SK-N-SH treated with all-trans-retinoic acid at 6 μM for 48 hours (cell line): ENCODE measurements around the gene DRC7.

Experiments used
- CREB5 ChIP-seq: fragments of 250-450 bp; sonication (Bioruptor Pico); IDR thresholded peaks from 2 replicates; pipeline ENCODE4 v1.5.1; 2020; ENCODE audit warnings: low read depth, mild to moderate bottlenecking, moderate library complexity
- CSRNP3 ChIP-seq: fragments of 250-450 bp; sonication (Bioruptor Pico); IDR thresholded peaks from 2 replicates; pipeline ENCODE4 v1.5.1; 2021; ENCODE audit warnings: mild to moderate bottlenecking, moderate library complexity
- GLIS3 ChIP-seq: fragments of 250-450 bp; sonication (Bioruptor Pico); IDR thresholded peaks from 2 replicates; pipeline ENCODE4 v1.5.0; 2020; ENCODE audit warnings: mild to moderate bottlenecking, moderate library complexity
- ISL1 ChIP-seq: fragments of 250-450 bp; sonication (Bioruptor Pico); IDR thresholded peaks from 2 replicates; pipeline ENCODE4 v2.1.2; 2022; ENCODE audit warnings: mild to moderate bottlenecking, moderate library complexity
- POU6F1 ChIP-seq: fragments of 250-450 bp; sonication (Bioruptor Pico); IDR thresholded peaks from 2 replicates; pipeline ENCODE4 v1.8.0; 2021; ENCODE audit warnings: low read depth, mild to moderate bottlenecking, moderate library complexity, borderline replicate concordance
- PPARA ChIP-seq: fragments of 250-450 bp; sonication (Bioruptor Pico); IDR thresholded peaks from 2 replicates; pipeline ENCODE4 v1.5.0; 2020; ENCODE audit warnings: mild to moderate bottlenecking, borderline replicate concordance
- RARB ChIP-seq: fragments of 250-450 bp; sonication (Bioruptor Pico); IDR thresholded peaks from 2 replicates; pipeline ENCODE4 v1.8.0; 2021; ENCODE audit warnings: mild to moderate bottlenecking, moderate library complexity
- TCF4 ChIP-seq: fragments of 250-450 bp; sonication (Bioruptor Pico); IDR thresholded peaks from 2 replicates; pipeline ENCODE4 v1.8.0; 2021; ENCODE audit warnings: mild to moderate bottlenecking, moderate library complexity, borderline replicate concordance
- ZFP3 ChIP-seq: fragments of 250-450 bp; sonication (Bioruptor Pico); IDR thresholded peaks from 2 replicates; pipeline ENCODE4 v1.5.0; 2020; ENCODE audit warnings: mild to moderate bottlenecking, moderate library complexity
- ZFP30 ChIP-seq: fragments of 450-650 bp; formaldehyde crosslinking; IDR thresholded peaks from 2 replicates; pipeline ENCODE4 v1.5.0; 2022; ENCODE audit warnings: mild to moderate bottlenecking, moderate library complexity
- ZNF565 ChIP-seq: fragments of 450-650 bp; formaldehyde crosslinking; conservative IDR thresholded peaks from 2 replicates; pipeline ENCODE4 v1.5.0; 2020; ENCODE audit warnings: low read depth, mild to moderate bottlenecking, moderate library complexity
- ZNF8 ChIP-seq: fragments of 450-650 bp; formaldehyde crosslinking; IDR thresholded peaks from 2 replicates; pipeline ENCODE4 v1.5.0; 2020; ENCODE audit warnings: mild to moderate bottlenecking, moderate library complexity
- TF ChIP-seq, protein P1 (sequence below): fragments of 250-450 bp; sonication (Bioruptor Pico); IDR thresholded peaks from 2 replicates; pipeline ENCODE4 v1.5.0; 2020; ENCODE audit warnings: mild to moderate bottlenecking, moderate library complexity
- TF ChIP-seq, protein P2 (sequence below): fragments of 250-450 bp; sonication (Bioruptor Pico); IDR thresholded peaks from 2 replicates; pipeline ENCODE4 v1.8.0; 2020; ENCODE audit warnings: mild to moderate bottlenecking, moderate library complexity, borderline replicate concordance

DNA sequence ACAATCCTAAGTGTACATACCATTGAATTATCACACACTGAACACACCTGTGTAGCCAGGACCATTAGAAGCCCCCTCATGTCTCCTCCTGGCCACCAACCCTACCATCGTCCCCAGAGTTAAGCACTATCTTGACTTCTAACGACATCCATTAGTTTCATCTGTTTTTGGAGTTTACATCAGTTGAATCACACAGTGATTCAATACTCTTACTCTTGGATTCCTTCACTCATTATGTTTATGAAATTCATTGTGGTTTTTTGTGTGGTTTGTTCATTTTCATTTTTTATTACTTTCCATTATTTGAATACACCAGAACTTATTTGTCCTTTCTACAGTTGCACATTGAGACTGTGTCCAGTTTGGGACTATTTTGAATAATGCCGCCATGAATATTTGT, 13.6 kb downstream of the DRC7 start:
- TF ChIP-seq ZFP3 (no peak), TCF4 (CRISPR knock-in tag) (no peak), ZNF565 (CRISPR knock-in tag) (no peak), PPARA (CRISPR knock-in tag) (no peak), POU6F1 (CRISPR knock-in tag) (no peak), RARB (CRISPR knock-in tag) (no peak), GLIS3 (no peak), ZFP30 (CRISPR knock-in tag) (no peak), CSRNP3 (CRISPR knock-in tag) (no peak), CREB5 (CRISPR knock-in tag) (no peak), ZNF8 (CRISPR knock-in tag) (no peak), ISL1 (CRISPR knock-in tag) (no peak)
- TF ChIP-seq, protein P1, sequence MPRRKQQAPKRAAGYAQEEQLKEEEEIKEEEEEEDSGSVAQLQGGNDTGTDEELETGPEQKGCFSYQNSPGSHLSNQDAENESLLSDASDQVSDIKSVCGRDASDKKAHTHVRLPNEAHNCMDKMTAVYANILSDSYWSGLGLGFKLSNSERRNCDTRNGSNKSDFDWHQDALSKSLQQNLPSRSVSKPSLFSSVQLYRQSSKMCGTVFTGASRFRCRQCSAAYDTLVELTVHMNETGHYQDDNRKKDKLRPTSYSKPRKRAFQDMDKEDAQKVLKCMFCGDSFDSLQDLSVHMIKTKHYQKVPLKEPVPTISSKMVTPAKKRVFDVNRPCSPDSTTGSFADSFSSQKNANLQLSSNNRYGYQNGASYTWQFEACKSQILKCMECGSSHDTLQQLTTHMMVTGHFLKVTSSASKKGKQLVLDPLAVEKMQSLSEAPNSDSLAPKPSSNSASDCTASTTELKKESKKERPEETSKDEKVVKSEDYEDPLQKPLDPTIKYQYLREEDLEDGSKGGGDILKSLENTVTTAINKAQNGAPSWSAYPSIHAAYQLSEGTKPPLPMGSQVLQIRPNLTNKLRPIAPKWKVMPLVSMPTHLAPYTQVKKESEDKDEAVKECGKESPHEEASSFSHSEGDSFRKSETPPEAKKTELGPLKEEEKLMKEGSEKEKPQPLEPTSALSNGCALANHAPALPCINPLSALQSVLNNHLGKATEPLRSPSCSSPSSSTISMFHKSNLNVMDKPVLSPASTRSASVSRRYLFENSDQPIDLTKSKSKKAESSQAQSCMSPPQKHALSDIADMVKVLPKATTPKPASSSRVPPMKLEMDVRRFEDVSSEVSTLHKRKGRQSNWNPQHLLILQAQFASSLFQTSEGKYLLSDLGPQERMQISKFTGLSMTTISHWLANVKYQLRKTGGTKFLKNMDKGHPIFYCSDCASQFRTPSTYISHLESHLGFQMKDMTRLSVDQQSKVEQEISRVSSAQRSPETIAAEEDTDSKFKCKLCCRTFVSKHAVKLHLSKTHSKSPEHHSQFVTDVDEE (CRISPR knock-in tag), result no peak
- TF ChIP-seq, protein P2, sequence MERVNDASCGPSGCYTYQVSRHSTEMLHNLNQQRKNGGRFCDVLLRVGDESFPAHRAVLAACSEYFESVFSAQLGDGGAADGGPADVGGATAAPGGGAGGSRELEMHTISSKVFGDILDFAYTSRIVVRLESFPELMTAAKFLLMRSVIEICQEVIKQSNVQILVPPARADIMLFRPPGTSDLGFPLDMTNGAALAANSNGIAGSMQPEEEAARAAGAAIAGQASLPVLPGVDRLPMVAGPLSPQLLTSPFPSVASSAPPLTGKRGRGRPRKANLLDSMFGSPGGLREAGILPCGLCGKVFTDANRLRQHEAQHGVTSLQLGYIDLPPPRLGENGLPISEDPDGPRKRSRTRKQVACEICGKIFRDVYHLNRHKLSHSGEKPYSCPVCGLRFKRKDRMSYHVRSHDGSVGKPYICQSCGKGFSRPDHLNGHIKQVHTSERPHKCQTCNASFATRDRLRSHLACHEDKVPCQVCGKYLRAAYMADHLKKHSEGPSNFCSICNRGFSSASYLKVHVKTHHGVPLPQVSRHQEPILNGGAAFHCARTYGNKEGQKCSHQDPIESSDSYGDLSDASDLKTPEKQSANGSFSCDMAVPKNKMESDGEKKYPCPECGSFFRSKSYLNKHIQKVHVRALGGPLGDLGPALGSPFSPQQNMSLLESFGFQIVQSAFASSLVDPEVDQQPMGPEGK (CRISPR knock-in tag), result no peak
